HepG2 (cell line): ENCODE data around the gene SCEL. TPM values are rescaled to one million over a fixed set of nuclear protein-coding genes. Genes with fewer than 3 reads are reported as not detected.

Experiments used
- BRCA1 ChIP-seq: sonication (generic); formaldehyde crosslinking; IDR thresholded peaks from 2 replicates; pipeline ENCODE4 v1.4.0; 2020; ENCODE audit warnings: missing genetic modification reagents
- CBX2 ChIP-seq, 2 experiments: fragments of 200-600 bp in 1 of 2; sonication (generic); formaldehyde crosslinking in 1 of 2; IDR thresholded peaks; 2 replicates each; pipeline versions ENCODE4 v1.7.0 to v1.8.1; 2018 to 2022; ENCODE audit warnings: low read depth in 2 of 2, low read length in 1 of 2, mild to moderate bottlenecking in 1 of 2, missing genetic modification reagents in 1 of 2
- KDM5A ChIP-seq: fragments of 200-600 bp; sonication (generic); IDR thresholded peaks from 2 replicates; pipeline ENCODE4 v1.7.0; 2018; ENCODE audit warnings: antibody characterized with exemption, mild to moderate bottlenecking, low read length, borderline replicate concordance
- MTF2 ChIP-seq: sonication (generic); formaldehyde crosslinking; IDR thresholded peaks from 2 replicates; pipeline ENCODE4 v1.5.0; 2020; ENCODE audit warnings: missing genetic modification reagents, borderline replicate concordance
- NFKBIZ ChIP-seq: IDR thresholded peaks from 2 replicates; pipeline ENCODE4 v1.6.1; 2018; ENCODE audit warnings: missing genetic modification reagents, missing compliant biosample characterization
- SMC3 ChIP-seq: IDR thresholded peaks from 2 replicates; pipeline ENCODE4 v1.6.1; 2011; ENCODE audit warnings: low read length, improper control_type of control experiment
- ZNF317 ChIP-seq: sonication (generic); formaldehyde crosslinking; IDR thresholded peaks from 2 replicates; pipeline ENCODE4 v1.5.0; 2020; ENCODE audit warnings: mild to moderate bottlenecking, missing genetic modification reagents
- polyA plus RNA-seq, 8 experiments: library from polyadenylated mRNA; depleted of rRNA in 3 of 8; stranded (reverse) in 7 of 8; unstranded in 1 of 8; fragments of >200 nt; fragmentation: Illumina TruSeq in 4 of 8; extraction: Trizol in 4 of 8; gene quantifications; 2 replicates each; pipeline versions ENCODE4 v1.2.1 to v1.2.3, GENCODE V29; 2011 to 2016; ENCODE audit warnings: low read depth in 4 of 8, missing spikeins in 1 of 8, mixed read lengths in 1 of 8; ENCODE audit not compliant: insufficient read depth in 1 of 8
- total RNA-seq, 5 experiments: library from RNA; depleted of rRNA; stranded (reverse); fragments of >200 nt; fragmentation: Illumina TruSeq; extraction: Trizol; gene quantifications; 2 replicates each; pipeline ENCODE4 v1.2.3, GENCODE V29; 2016; ENCODE audit warnings: low read depth in 1 of 5
- TF ChIP-seq, protein P1 (sequence below): sonication (generic); formaldehyde crosslinking; IDR thresholded peaks from 2 replicates; pipeline ENCODE4 v1.9.0; 2021; ENCODE audit warnings: mild to moderate bottlenecking, missing genetic modification reagents
- TF ChIP-seq, protein P2 (sequence below), 2 experiments: sonication (generic) in 1 of 2; formaldehyde crosslinking in 1 of 2; IDR thresholded peaks; 2 replicates each; pipeline versions ENCODE4 v1.6.1 to v1.9.0; 2014 to 2022; ENCODE audit warnings: antibody characterized with exemption in 1 of 2, borderline replicate concordance in 1 of 2, inconsistent platforms in 1 of 2, low read depth in 1 of 2, missing genetic modification reagents in 1 of 2

Gene SCEL
- total and polyA plus RNA-seq, 2 of the 13 experiments (the other 11 are each of a cell fraction or from before 2014, with no cell fraction given), result not detected

DNA sequence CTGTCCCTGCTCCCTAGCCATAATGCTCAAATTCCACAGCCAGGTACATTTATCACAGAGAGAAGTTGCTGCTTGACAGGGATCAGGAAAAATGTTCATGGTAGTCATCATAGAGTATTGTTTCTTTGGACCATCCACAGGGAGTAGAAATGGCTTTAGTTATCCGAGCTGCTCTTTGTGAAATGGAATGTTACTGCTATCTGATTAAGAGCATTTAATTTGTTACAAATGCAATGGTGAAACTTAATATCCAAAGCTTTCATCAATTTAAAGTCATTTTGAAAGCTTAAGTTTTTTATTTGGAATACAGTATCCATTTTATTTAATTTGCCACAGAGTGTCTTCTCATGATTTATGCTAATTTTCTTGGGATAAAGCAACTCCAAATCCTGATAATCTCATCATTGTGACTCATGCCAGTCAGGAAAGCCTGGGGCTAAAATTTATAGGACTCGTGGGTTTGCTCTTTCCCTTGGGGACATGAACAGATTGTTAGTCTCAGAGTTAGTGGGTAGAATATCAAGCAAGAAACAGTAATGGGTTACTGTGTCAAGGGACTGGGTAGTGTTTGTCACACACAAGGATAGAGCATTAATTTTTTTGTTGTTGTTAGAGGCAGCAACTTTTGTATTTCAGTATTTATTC, 59.8 kb downstream of the SCEL start (continued):
- TF ChIP-seq, protein P1, sequence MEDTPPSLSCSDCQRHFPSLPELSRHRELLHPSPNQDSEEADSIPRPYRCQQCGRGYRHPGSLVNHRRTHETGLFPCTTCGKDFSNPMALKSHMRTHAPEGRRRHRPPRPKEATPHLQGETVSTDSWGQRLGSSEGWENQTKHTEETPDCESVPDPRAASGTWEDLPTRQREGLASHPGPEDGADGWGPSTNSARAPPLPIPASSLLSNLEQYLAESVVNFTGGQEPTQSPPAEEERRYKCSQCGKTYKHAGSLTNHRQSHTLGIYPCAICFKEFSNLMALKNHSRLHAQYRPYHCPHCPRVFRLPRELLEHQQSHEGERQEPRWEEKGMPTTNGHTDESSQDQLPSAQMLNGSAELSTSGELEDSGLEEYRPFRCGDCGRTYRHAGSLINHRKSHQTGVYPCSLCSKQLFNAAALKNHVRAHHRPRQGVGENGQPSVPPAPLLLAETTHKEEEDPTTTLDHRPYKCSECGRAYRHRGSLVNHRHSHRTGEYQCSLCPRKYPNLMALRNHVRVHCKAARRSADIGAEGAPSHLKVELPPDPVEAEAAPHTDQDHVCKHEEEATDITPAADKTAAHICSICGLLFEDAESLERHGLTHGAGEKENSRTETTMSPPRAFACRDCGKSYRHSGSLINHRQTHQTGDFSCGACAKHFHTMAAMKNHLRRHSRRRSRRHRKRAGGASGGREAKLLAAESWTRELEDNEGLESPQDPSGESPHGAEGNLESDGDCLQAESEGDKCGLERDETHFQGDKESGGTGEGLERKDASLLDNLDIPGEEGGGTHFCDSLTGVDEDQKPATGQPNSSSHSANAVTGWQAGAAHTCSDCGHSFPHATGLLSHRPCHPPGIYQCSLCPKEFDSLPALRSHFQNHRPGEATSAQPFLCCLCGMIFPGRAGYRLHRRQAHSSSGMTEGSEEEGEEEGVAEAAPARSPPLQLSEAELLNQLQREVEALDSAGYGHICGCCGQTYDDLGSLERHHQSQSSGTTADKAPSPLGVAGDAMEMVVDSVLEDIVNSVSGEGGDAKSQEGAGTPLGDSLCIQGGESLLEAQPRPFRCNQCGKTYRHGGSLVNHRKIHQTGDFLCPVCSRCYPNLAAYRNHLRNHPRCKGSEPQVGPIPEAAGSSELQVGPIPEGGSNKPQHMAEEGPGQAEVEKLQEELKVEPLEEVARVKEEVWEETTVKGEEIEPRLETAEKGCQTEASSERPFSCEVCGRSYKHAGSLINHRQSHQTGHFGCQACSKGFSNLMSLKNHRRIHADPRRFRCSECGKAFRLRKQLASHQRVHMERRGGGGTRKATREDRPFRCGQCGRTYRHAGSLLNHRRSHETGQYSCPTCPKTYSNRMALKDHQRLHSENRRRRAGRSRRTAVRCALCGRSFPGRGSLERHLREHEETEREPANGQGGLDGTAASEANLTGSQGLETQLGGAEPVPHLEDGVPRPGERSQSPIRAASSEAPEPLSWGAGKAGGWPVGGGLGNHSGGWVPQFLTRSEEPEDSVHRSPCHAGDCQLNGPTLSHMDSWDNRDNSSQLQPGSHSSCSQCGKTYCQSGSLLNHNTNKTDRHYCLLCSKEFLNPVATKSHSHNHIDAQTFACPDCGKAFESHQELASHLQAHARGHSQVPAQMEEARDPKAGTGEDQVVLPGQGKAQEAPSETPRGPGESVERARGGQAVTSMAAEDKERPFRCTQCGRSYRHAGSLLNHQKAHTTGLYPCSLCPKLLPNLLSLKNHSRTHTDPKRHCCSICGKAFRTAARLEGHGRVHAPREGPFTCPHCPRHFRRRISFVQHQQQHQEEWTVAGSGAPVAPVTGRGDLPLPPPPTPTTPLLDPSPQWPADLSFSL (CRISPR knock-in tag), result no peak
- TF ChIP-seq BRCA1 (CRISPR knock-in tag) (no peak), NFKBIZ (CRISPR knock-in tag) (no peak), ZNF317 (CRISPR knock-in tag) (no peak), CBX2 (IDR thresholded peaks at IDR 0.05; ENCODE audit: low read depth, low read length) (no peak), CBX2 (CRISPR knock-in tag; IDR thresholded peaks at IDR 0.05; ENCODE audit: low read depth) (no peak), MTF2 (CRISPR knock-in tag) (no peak), SMC3 (no peak), KDM5A (no peak)
- TF ChIP-seq, protein P2, sequence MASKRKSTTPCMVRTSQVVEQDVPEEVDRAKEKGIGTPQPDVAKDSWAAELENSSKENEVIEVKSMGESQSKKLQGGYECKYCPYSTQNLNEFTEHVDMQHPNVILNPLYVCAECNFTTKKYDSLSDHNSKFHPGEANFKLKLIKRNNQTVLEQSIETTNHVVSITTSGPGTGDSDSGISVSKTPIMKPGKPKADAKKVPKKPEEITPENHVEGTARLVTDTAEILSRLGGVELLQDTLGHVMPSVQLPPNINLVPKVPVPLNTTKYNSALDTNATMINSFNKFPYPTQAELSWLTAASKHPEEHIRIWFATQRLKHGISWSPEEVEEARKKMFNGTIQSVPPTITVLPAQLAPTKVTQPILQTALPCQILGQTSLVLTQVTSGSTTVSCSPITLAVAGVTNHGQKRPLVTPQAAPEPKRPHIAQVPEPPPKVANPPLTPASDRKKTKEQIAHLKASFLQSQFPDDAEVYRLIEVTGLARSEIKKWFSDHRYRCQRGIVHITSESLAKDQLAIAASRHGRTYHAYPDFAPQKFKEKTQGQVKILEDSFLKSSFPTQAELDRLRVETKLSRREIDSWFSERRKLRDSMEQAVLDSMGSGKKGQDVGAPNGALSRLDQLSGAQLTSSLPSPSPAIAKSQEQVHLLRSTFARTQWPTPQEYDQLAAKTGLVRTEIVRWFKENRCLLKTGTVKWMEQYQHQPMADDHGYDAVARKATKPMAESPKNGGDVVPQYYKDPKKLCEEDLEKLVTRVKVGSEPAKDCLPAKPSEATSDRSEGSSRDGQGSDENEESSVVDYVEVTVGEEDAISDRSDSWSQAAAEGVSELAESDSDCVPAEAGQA (IDR thresholded peaks at IDR 0.05; ENCODE audit: low read depth), result no peak
- TF ChIP-seq, protein P2 (CRISPR knock-in tag; IDR thresholded peaks at IDR 0.05; ENCODE audit: borderline replicate concordance), result no peak
